H1 (cell line): ENCODE measurements around the gene PDZRN3. TPM values are rescaled to one million over a fixed set of nuclear protein-coding genes. Genes with fewer than 3 reads are reported as not detected.

Experiments used
- CHD1 ChIP-seq: IDR thresholded peaks from 2 replicates; pipeline ENCODE4 v1.6.1; 2012; ENCODE audit warnings: low read depth, low read length, improper control_type of control experiment
- CTCF ChIP-seq, 3 experiments: IDR thresholded peaks; 1 replicate in 2 of 3; 2 replicates in 1 of 3; pipeline versions ENCODE4 v1.5.1 to v1.6.1; 2011; ENCODE audit warnings: low read length in 3 of 3, mild to moderate bottlenecking in 3 of 3, inconsistent platforms in 2 of 3, low read depth in 1 of 3, moderate library complexity in 1 of 3; ENCODE audit not compliant: insufficient read depth in 1 of 3; ENCODE audit errors: control extremely low read depth in 1 of 3
- EP300 ChIP-seq, 2 experiments: IDR thresholded peaks; 1 replicate in 1 of 2; 2 replicates in 1 of 2; pipeline ENCODE4 v1.6.1; 2011 to 2012; ENCODE audit warnings: low read depth in 2 of 2, low read length in 2 of 2, mild to moderate bottlenecking in 2 of 2, borderline replicate concordance in 1 of 2, inconsistent platforms in 1 of 2, moderate library complexity in 1 of 2
- EZH2 ChIP-seq: fragments of 200-600 bp; sonication (generic); IDR thresholded peaks from 2 replicates; pipeline ENCODE4 v1.7.1; 2012; ENCODE audit warnings: low read depth, mild to moderate bottlenecking, moderate library complexity, low read length, inconsistent platforms; ENCODE audit not compliant: severe bottlenecking
- MAFK ChIP-seq: IDR thresholded peaks from 2 replicates; pipeline ENCODE4 v1.6.1; 2012; ENCODE audit warnings: low read depth, mild to moderate bottlenecking, improper control_type of control experiment, low read length
- YY1 ChIP-seq: IDR thresholded peaks from 2 replicates; pipeline ENCODE4 v1.6.1; 2011; ENCODE audit warnings: low read depth, mild to moderate bottlenecking, low read length
- polyA plus RNA-seq, 7 experiments: library from polyadenylated mRNA; depleted of rRNA in 3 of 7; stranded (reverse) in 5 of 7; unstranded in 2 of 7; fragments of >200 nt in 5 of 7; fragments of 200-250 nt in 2 of 7; gene quantifications; 1 replicate in 5 of 7; 2 replicates in 1 of 7; 4 replicates in 1 of 7; pipeline versions ENCODE4 v1.2.1 to v1.2.3, GENCODE V29; 2011 to 2013; ENCODE audit warnings: missing spikeins in 2 of 7, mixed read lengths in 2 of 7
- total RNA-seq: library from RNA; stranded (reverse); fragmentation: NEBNext Ultra II Directional; extraction: Animal tissue kit (Norgen Biotek cat#: 25700); gene quantifications from 2 replicates; pipeline ENCODE4 v1.2.1, GENCODE V29; 2021

Gene PDZRN3
- total and polyA plus RNA-seq, 2 of the 8 experiments (the other 6 are each of a cell fraction or from before 2014, with no cell fraction given) = 4.2 to 20.5 TPM

GRCh38 chr3:73635254-73635653, 10.5 kb upstream of the PDZRN3 start (continued):
- TF ChIP-seq CTCF (IDR thresholded peaks at IDR 0.05; ENCODE audit: control extremely low read depth in 1 of 3, insufficient read depth in 1 of 3, low read depth in 1 of 3, low read length in 3 of 3) (no peak), MAFK (no peak), EZH2 (no peak), EP300 (IDR thresholded peaks at IDR 0.05; ENCODE audit: borderline replicate concordance in 1 of 2, low read depth in 2 of 2, low read length in 2 of 2) (no peak), YY1 (no peak), CHD1 (no peak)
